Measurements from ENCODE around the gene SEC14L5.
"Not testable (repeated sequence)": the region's sequence is repeated elsewhere in the genome, so short reads cannot be mapped to it uniquely, and the experiment has no call there.

SEC14L5 gene

GRCh38 chr16:4951583-4951982 lies 6.5 kb upstream of the SEC14L5 start:
- not testable (repeated sequence) for H3K9me3 Mint-ChIP-seq; H3K36me3 Mint-ChIP-seq; H3K4me3 Mint-ChIP-seq; H3K27ac Mint-ChIP-seq; ATAC-seq (replicated peaks); DNase-seq
- Mint-ChIP-seq H3K27me3 (peaks cover 38 to 43% of the 10 kb centered on the region in 2 donors), H3K4me1 (peaks cover 8 to 12% of the 10 kb centered on the region in 2 donors)

GRCh38 chr16:4954714-4955113 lies 3.4 kb upstream of the SEC14L5 start:
- H3K9me3 Mint-ChIP-seq = peaks cover 0 to 4% of the 10 kb centered on the region in 2 donors
- H3K27me3 Mint-ChIP-seq = peaks cover 50 to 64% of the 10 kb centered on the region in 2 donors
- no peak for ATAC-seq (replicated peaks)
- H3K36me3 Mint-ChIP-seq = no peaks in the 10 kb centered on the region
- peaks cover 20 to 27% of the 10 kb centered on the region in 2 donors for H3K4me1 Mint-ChIP-seq
- no peak overlapping the region for H3K4me3 Mint-ChIP-seq
- no peak overlapping the region for H3K27ac Mint-ChIP-seq
- DNase-seq = no peak

GRCh38 chr16:4957420-4957719 lies 760 bp upstream of the SEC14L5 start:
- H3K4me3 Mint-ChIP-seq = peak overlapping the region; percentile 82 to 89
- H3K27me3 Mint-ChIP-seq = peaks cover 59 to 76% of the 10 kb centered on the region in 2 donors

GRCh38 chr16:4958510-4959438 lies 644 bp downstream of the SEC14L5 start:
- Mint-ChIP-seq H3K9me3 (peaks cover 0 to 4% of the 10 kb centered on the region in 2 donors), H3K4me3 (peak overlapping the region; percentile 31 to 89), H3K36me3 (no peaks in the 10 kb centered on the region), H3K27me3 (peaks cover 58 to 69% of the 10 kb centered on the region in 2 donors), H3K4me1 (peaks cover 22 to 27% of the 10 kb centered on the region in 2 donors), H3K27ac (no peak overlapping the region)
- no peak for ATAC-seq (replicated peaks)
- DNase-seq = no peak

More at GRCh38 chr16:4957420-4957719, 760 bp upstream of the SEC14L5 start:
- Mint-ChIP-seq H3K4me1 (peaks cover 20 to 27% of the 10 kb centered on the region in 2 donors), H3K36me3 (no peaks in the 10 kb centered on the region), H3K9me3 (peaks cover 0 to 4% of the 10 kb centered on the region in 2 donors), H3K27ac (no peak overlapping the region)
- ATAC-seq (replicated peaks) = no peak
- DNase-seq = no peak

GRCh38 chr16:4960579-4960978 lies 2.4 kb downstream of the SEC14L5 start:
- Mint-ChIP-seq H3K27ac (no peak overlapping the region), H3K4me1 (peaks cover 22 to 27% of the 10 kb centered on the region in 2 donors), H3K9me3 (peaks cover 0 to 4% of the 10 kb centered on the region in 2 donors), H3K27me3 (peaks cover 48 to 63% of the 10 kb centered on the region in 2 donors), H3K36me3 (no peaks in the 10 kb centered on the region), H3K4me3 (no peak overlapping the region)
- DNase-seq (no peak), ATAC-seq (replicated peaks) (no peak)

- Mint-ChIP-seq H3K9me3 (peaks cover 0 to 2% of the 10 kb centered on the region in 2 donors), H3K4me1 (peaks cover 9 to 12% of the 10 kb centered on the region in 2 donors), H3K36me3 (no peaks in the 10 kb centered on the region), H3K27me3 (peaks cover 33 to 43% of the 10 kb centered on the region in 2 donors), H3K27ac (no peak overlapping the region), H3K4me3 (no peak overlapping the region)
- DNase-seq (no peak), ATAC-seq (replicated peaks) (no peak)
Observed at GRCh38 chr16:4962716-4963115, 4.6 kb downstream of the SEC14L5 start.

GRCh38 chr16:4963527-4963926 lies 5.4 kb downstream of the SEC14L5 start:
- Mint-ChIP-seq H3K27me3 (peaks cover 25 to 35% of the 10 kb centered on the region in 2 donors), H3K27ac (peak overlapping the region; percentile 47)
- not testable (repeated sequence) for H3K9me3 Mint-ChIP-seq; ATAC-seq (replicated peaks); H3K4me1 Mint-ChIP-seq; H3K36me3 Mint-ChIP-seq; H3K4me3 Mint-ChIP-seq; DNase-seq

GRCh38 chr16:4966736-4967453 lies 8.8 kb downstream of the SEC14L5 start:
- ATAC-seq (replicated peaks) (no peak), DNase-seq (no peak)
- Mint-ChIP-seq H3K4me1 (peaks cover 0 to 1% of the 10 kb centered on the region in 2 donors), H3K9me3 (no peaks in the 10 kb centered on the region), H3K27me3 (peaks cover 13 to 32% of the 10 kb centered on the region in 2 donors), H3K4me3 (no peak overlapping the region), H3K36me3 (no peaks in the 10 kb centered on the region), H3K27ac (no peak overlapping the region)

GRCh38 chr16:4968278-4968677 lies 10.1 kb downstream of the SEC14L5 start:
- H3K4me3 Mint-ChIP-seq; H3K36me3 Mint-ChIP-seq; ATAC-seq (replicated peaks); DNase-seq; H3K9me3 Mint-ChIP-seq; H3K27ac Mint-ChIP-seq; H3K4me1 Mint-ChIP-seq: not testable (repeated sequence)
- peaks cover 15 to 39% of the 10 kb centered on the region in 2 donors for H3K27me3 Mint-ChIP-seq

- Mint-ChIP-seq H3K27me3 (peaks cover 15 to 39% of the 10 kb centered on the region in 2 donors), H3K9me3 (peaks cover 0 to 2% of the 10 kb centered on the region in 2 donors), H3K36me3 (peaks cover 0 to 2% of the 10 kb centered on the region in 2 donors), H3K4me3 (no peak overlapping the region), H3K4me1 (no peaks in the 10 kb centered on the region), H3K27ac (no peak overlapping the region)
- ATAC-seq (replicated peaks) (no peak), DNase-seq (no peak)
Observed at GRCh38 chr16:4968879-4969483, 10.9 kb downstream of the SEC14L5 start.

- peaks cover 0 to 2% of the 10 kb centered on the region in 2 donors for H3K9me3 Mint-ChIP-seq
- H3K36me3 Mint-ChIP-seq = peaks cover 0 to 2% of the 10 kb centered on the region in 2 donors
- H3K27ac Mint-ChIP-seq = no peak overlapping the region
- DNase-seq = no peak
- peaks cover 15 to 34% of the 10 kb centered on the region in 2 donors for H3K27me3 Mint-ChIP-seq
- no peak for ATAC-seq (replicated peaks)
- H3K4me1 Mint-ChIP-seq = no peaks in the 10 kb centered on the region
- H3K4me3 Mint-ChIP-seq = no peak overlapping the region
Observed at GRCh38 chr16:4970010-4970409, 11.9 kb downstream of the SEC14L5 start.

- peaks cover 4 to 7% of the 10 kb centered on the region in 2 donors for H3K4me1 Mint-ChIP-seq
- H3K9me3 Mint-ChIP-seq = peaks cover 0 to 2% of the 10 kb centered on the region in 2 donors
- peaks cover 15 to 34% of the 10 kb centered on the region in 2 donors for H3K27me3 Mint-ChIP-seq
- no peak for DNase-seq
- peaks cover 0 to 2% of the 10 kb centered on the region in 2 donors for H3K36me3 Mint-ChIP-seq
- no peak overlapping the region for H3K4me3 Mint-ChIP-seq
- no peak for ATAC-seq (replicated peaks)
- no peak overlapping the region for H3K27ac Mint-ChIP-seq
Observed at GRCh38 chr16:4972938-4973587, 14.9 kb downstream of the SEC14L5 start.

GRCh38 chr16:4976079-4976478 lies 17.9 kb downstream of the SEC14L5 start:
- Mint-ChIP-seq H3K4me1 (peaks cover 4 to 7% of the 10 kb centered on the region in 2 donors), H3K36me3 (peaks cover 0 to 2% of the 10 kb centered on the region in 2 donors), H3K4me3 (no peak overlapping the region), H3K9me3 (peaks cover 0 to 2% of the 10 kb centered on the region in 2 donors), H3K27me3 (peaks cover 21 to 23% of the 10 kb centered on the region in 2 donors), H3K27ac (no peak overlapping the region)
- ATAC-seq (replicated peaks) (peak; percentile 99 to 100), DNase-seq (peak; percentile 44)

Data from stimulated activated naive B cell treated with anti-CD40 and anti-IgM and Interleukin-4, amounts not matched to agents 10 μg/mL and 1 μg/mL and 100 μg/mL, for 72 hours (primary cell).